Esophagus squamous epithelium (tissue), 5 donors: ENCODE data around the gene C19orf81. TPM values are rescaled to one million over a fixed set of nuclear protein-coding genes. Genes with fewer than 3 reads are reported as not detected.
A peak's percentile ranks its signal among the peaks of the same experiment; 100 is the strongest.

ENCODE experiments used
- DNase-seq: peaks from one replicate; lab custom pipeline; 2025; lab: John Stamatoyannopoulos, UW
- H3K27ac ChIP-seq, 4 donors: fragments of 200-600 bp; sonication (generic); one replicate each; pipeline ENCODE4 v1.5.1; 2016 to 2019; ENCODE audit warnings: mild to moderate bottlenecking in 1 of 4
- H3K27me3 ChIP-seq, 4 donors: fragments of 200-600 bp; sonication (generic); 1 replicate in 3 of 4; 2 replicates in 1 of 4; pipeline versions ENCODE4 v1.5.1 to v1.6.0; 2017 to 2021; ENCODE audit warnings: antibody characterized with exemption in 1 of 4
- H3K36me3 ChIP-seq, 3 donors: fragments of 200-600 bp; sonication (generic); one replicate each; pipeline ENCODE4 v1.5.1; 2016 to 2019
- H3K4me1 ChIP-seq, 3 donors: fragments of 200-600 bp; sonication (generic); one replicate each; pipeline ENCODE4 v1.5.1; 2017 to 2019
- H3K4me3 ChIP-seq, 4 donors: fragments of 200-600 bp; sonication (generic); 1 replicate in 3 of 4; 2 replicates in 1 of 4; pipeline ENCODE4 v1.5.1; 2016 to 2019; ENCODE audit warnings: mild to moderate bottlenecking in 2 of 4, moderate library complexity in 1 of 4
- H3K9me3 ChIP-seq, 3 donors: fragments of 200-600 bp; sonication (generic); one replicate each; pipeline ENCODE4 v1.5.1; 2016 to 2019
- CTCF ChIP-seq, 6 experiments: fragments of 450-650 bp in 4 of 6; fragments of 200-600 bp in 2 of 6; sonication (generic) in 2 of 6; IDR thresholded peaks; one replicate each; pipeline ENCODE4 v1.5.1; 2016 to 2019; ENCODE audit warnings: antibody characterized with exemption in 6 of 6, mild to moderate bottlenecking in 4 of 6, moderate library complexity in 4 of 6
- POLR2A ChIP-seq, 4 donors: fragments of 450-650 bp; IDR thresholded peaks; one replicate each; pipeline ENCODE4 v1.6.1; 2017; ENCODE audit warnings: antibody characterized with exemption in 4 of 4, mild to moderate bottlenecking in 4 of 4, moderate library complexity in 3 of 4
- WGBS, 2 donors: methylation state at CpG; one replicate each; pipeline ENCODE4 v1.1.5; 2018; 5-methylcytosine and 5-hydroxymethylcytosine counted together
- intact Hi-C: fragments of 100-400 bp; cut with DNase I; formaldehyde crosslinking; loops from one replicate; pipeline ENCODE4 v1.15.0; 2022
- total RNA-seq, 4 donors: library from RNA; depleted of rRNA; stranded (reverse); fragments of >200 nt; gene quantifications; one replicate each; pipeline ENCODE4 v1.1.0, GENCODE V29; 2016
- donor health status: DM: yes; HTN: yes; CAD: no.

C19orf81 gene
- total RNA-seq, 4 donors from 2014 or later, result not detected

DNA sequence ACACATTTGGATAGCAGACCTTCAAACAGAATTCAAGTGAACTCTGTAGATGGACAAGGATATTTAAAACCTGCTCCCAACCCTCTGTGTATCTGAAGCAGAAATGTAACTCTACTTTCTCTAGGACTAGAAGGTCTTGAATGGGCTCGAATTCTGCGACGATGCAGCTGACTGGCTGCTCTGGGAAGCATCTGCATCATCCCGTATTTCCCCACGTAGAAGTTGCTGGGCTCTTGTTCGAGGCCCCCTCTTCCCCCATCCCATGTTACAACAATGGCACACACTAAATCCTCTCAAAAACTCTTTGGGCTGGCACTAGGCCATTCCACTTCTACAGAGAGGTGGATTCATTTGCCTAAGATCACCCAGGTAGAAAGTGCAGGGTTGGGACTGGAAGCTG is 15.0 kb downstream of the C19orf81 start:
- Histone ChIP-seq H3K27ac (no peak overlapping the region), H3K4me1 (peaks cover 3 to 33% (median 14%) of the 10 kb centered on the region in 3 donors), H3K9me3 (no peaks in the 10 kb centered on the region), H3K27me3 (peaks cover 26 to 95% (median 27%) of the 10 kb centered on the region in 4 donors), H3K4me3 (no peak overlapping the region), H3K36me3 (no peaks in the 10 kb centered on the region)
- TF ChIP-seq CTCF (IDR thresholded peaks at IDR 0.05) (no peak), POLR2A (IDR thresholded peaks at IDR 0.05) (no peak)
- intact Hi-C loops, result no loop called here
- no peak for DNase-seq
- 79 to 88% methylated on average over 6 of the region's 6 CpGs for WGBS, 2 donors

DNA sequence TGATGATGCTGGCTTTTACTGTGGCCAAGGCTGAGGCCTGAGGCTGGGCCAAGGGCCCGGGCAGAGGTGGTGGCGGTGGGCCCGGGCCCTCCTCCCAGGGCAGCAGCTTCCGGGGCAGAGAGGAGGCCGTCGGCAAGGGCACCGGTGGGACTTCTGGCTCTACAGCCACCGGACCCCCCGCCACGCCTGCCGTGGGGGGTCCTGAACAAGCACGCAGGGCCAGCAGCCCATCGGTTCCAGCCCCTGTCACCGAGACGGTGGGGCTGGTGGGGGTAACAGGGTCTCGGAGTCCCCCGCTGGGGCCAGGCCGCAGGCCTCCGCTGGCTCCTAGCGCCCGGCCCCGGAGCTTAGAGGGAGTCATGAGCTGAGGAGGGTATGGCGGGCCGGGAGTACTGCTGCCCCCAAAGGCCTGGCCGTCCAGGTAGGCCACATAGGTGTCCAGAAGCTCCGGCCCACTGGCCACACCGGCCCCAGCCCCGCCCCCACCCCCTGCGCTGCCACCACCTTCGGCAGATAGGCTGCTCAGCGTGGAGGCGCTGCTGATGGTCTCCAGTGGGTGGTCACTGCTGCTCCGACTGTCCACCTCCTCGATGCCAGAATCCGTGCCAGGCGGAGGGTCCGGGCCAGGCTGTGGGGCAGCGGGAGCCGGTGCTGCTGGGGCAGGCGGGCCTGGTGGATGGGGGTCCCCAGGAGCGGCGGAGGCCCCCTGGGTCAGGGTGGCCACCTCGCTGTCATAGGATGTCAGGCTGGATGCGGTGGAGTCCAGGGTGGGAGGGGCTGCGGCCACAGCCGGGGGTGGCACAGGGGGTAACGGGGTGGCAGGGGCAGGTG is 17.3 kb downstream of the C19orf81 start:
- no peaks in the 10 kb centered on the region for H3K36me3 ChIP-seq
- peaks cover 17 to 95% (median 29%) of the 10 kb centered on the region in 4 donors for H3K27me3 ChIP-seq
- DNase-seq, result no peak
- no peak overlapping the region for H3K27ac ChIP-seq
- TF ChIP-seq POLR2A (IDR thresholded peaks at IDR 0.05) (no peak), CTCF (IDR thresholded peaks at IDR 0.05) (no peak)
- H3K9me3 ChIP-seq, result no peaks in the 10 kb centered on the region
- no CpG with 5 or more reads among the region's 47 CpGs for WGBS, 2 donors
- intact Hi-C loops, result no loop called here
- H3K4me3 ChIP-seq, result no peak overlapping the region
- peaks cover 0 to 27% (median 14%) of the 10 kb centered on the region in 3 donors for H3K4me1 ChIP-seq

- no peaks in the 10 kb centered on the region for H3K36me3 ChIP-seq
- DNase-seq, result no peak
- H3K27me3 ChIP-seq, result peaks cover 17 to 95% (median 29%) of the 10 kb centered on the region in 4 donors
- H3K4me1 ChIP-seq, result peaks cover 0 to 27% (median 14%) of the 10 kb centered on the region in 3 donors
- H3K9me3 ChIP-seq, result no peaks in the 10 kb centered on the region
- no CpG with 5 or more reads among the region's 56 CpGs for WGBS, 2 donors
- intact Hi-C loops, result no loop called here
- TF ChIP-seq POLR2A (IDR thresholded peaks at IDR 0.05) (no peak), CTCF (IDR thresholded peaks at IDR 0.05) (no peak)
- peak overlapping the region in 1 of 4 donors; percentile 6 for H3K4me3 ChIP-seq
- no peak overlapping the region for H3K27ac ChIP-seq
These were observed 18.0 kb downstream of the C19orf81 start for GRCh38 chr19:50667177-50667758.

- TF ChIP-seq POLR2A (IDR thresholded peaks at IDR 0.05), result no peak
- TF ChIP-seq CTCF (IDR thresholded peaks at IDR 0.05), result no peak
- no peak for DNase-seq
- H3K4me3 ChIP-seq, result peak overlapping the region in 1 of 4 donors; percentile 6
These were observed 18.6 kb downstream of the C19orf81 start for GRCh38 chr19:50667759-50668231.

DNA sequence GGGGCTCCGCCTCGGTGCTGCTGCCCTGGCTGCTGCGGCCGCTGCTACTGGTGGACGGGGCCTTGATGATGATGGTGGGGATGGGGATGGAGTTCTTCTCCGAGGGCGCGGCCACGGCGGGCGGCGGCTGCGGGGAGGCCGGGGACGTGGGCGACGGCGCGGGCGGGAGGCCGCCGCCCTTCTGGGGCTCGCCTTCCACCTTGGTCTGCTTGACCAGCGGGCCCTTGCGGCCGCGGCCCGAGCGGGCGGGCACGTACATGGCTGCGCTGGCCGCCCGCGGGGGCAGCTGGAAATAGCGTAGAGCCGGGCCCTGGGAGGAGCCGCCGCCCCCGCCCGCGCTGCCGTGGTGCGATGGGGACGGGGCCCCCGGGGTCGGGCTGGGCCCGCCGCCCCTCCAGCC is 19.2 kb downstream of the C19orf81 start:
- Histone ChIP-seq H3K9me3 (no peaks in the 10 kb centered on the region), H3K4me1 (peaks cover 0 to 27% (median 14%) of the 10 kb centered on the region in 3 donors), H3K36me3 (no peaks in the 10 kb centered on the region), H3K4me3 (no peak overlapping the region), H3K27me3 (peaks cover 17 to 95% (median 29%) of the 10 kb centered on the region in 4 donors), H3K27ac (no peak overlapping the region)
- DNase-seq, result no peak
- no CpG with 5 or more reads among the region's 49 CpGs for WGBS, 2 donors
- intact Hi-C loops, result no loop called here
- no peak for TF ChIP-seq CTCF (IDR thresholded peaks at IDR 0.05)
- TF ChIP-seq POLR2A (IDR thresholded peaks at IDR 0.05), result no peak

More at GRCh38 chr19:50667759-50668231, 18.6 kb downstream of the C19orf81 start:
- intact Hi-C loops, result no loop called here
- H3K4me1 ChIP-seq, result peaks cover 0 to 27% (median 14%) of the 10 kb centered on the region in 3 donors
- 0% methylated on average over 4 of the region's 58 CpGs; no CpG with 5 or more reads in 1 of the 2 donors for WGBS, 2 donors
- no peaks in the 10 kb centered on the region for H3K9me3 ChIP-seq
- no peak overlapping the region for H3K27ac ChIP-seq
- H3K36me3 ChIP-seq, result no peaks in the 10 kb centered on the region
- peaks cover 17 to 95% (median 29%) of the 10 kb centered on the region in 4 donors for H3K27me3 ChIP-seq
